BE2C (cell line): Measurements from ENCODE around the gene LYZL6.

Source experiments
- DNase-seq: peaks from one replicate; pipeline ENCODE4 v3.0.0-alpha.2; 2020
- H3K27me3 ChIP-seq: fragments of 250-450 bp; sonication (Bioruptor Pico); 2 replicates; pipeline ENCODE4 v1.5.1; 2020; ENCODE audit warnings: mild to moderate bottlenecking
- H3K36me3 ChIP-seq: fragments of 250-450 bp; sonication (Bioruptor Pico); 2 replicates; pipeline ENCODE4 v1.5.1; 2020; ENCODE audit warnings: mild to moderate bottlenecking
- H3K4me1 ChIP-seq: fragments of 250-450 bp; sonication (Bioruptor Pico); 2 replicates; pipeline ENCODE4 v1.5.1; 2020
- H3K4me3 ChIP-seq: 2 replicates; pipeline ENCODE4 v1.5.1; 2011; ENCODE audit warnings: low read depth, low read length
- H3K9me3 ChIP-seq: fragments of 250-450 bp; sonication (Bioruptor Pico); 2 replicates; pipeline ENCODE4 v1.5.1; 2020
- CTCF ChIP-seq: IDR thresholded peaks from 2 replicates; pipeline ENCODE4 v1.5.1; 2012; ENCODE audit warnings: mild to moderate bottlenecking, low read depth, low read length

LYZL6 gene

GRCh38 chr17:35927714-35928113 is 15.8 kb downstream of the LYZL6 start:
- no peak for TF ChIP-seq CTCF
- Histone ChIP-seq H3K27me3 (no peaks in the 10 kb centered on the region), H3K36me3 (no peaks in the 10 kb centered on the region), H3K4me3 (no peak overlapping the region), H3K9me3 (no peaks in the 10 kb centered on the region), H3K4me1 (peaks cover 3% of the 10 kb centered on the region; the same call in 1 of the 2 replicates)
- DNase-seq: no peak

GRCh38 chr17:35923609-35924114 is 19.9 kb downstream of the LYZL6 start:
- Histone ChIP-seq H3K27me3 (no peaks in the 10 kb centered on the region), H3K36me3 (no peaks in the 10 kb centered on the region), H3K4me1 (no peaks in the 10 kb centered on the region; the same call in 1 of the 2 replicates), H3K9me3 (no peaks in the 10 kb centered on the region), H3K4me3 (no peak overlapping the region)
- no peak for DNase-seq
- no peak for TF ChIP-seq CTCF

- Histone ChIP-seq H3K4me3 (no peak overlapping the region), H3K27me3 (no peaks in the 10 kb centered on the region), H3K36me3 (no peaks in the 10 kb centered on the region), H3K9me3 (no peaks in the 10 kb centered on the region), H3K4me1 (no peaks in the 10 kb centered on the region; the same call in 1 of the 2 replicates)
- no peak for DNase-seq
- no peak for TF ChIP-seq CTCF
These were observed 23.3 kb downstream of the LYZL6 start for GRCh38 chr17:35920229-35920628.

GRCh38 chr17:35918665-35919064 is 24.8 kb downstream of the LYZL6 start:
- Histone ChIP-seq H3K4me3 (no peak overlapping the region), H3K4me1 (no peaks in the 10 kb centered on the region; the same call in 1 of the 2 replicates), H3K27me3 (no peaks in the 10 kb centered on the region), H3K9me3 (no peaks in the 10 kb centered on the region), H3K36me3 (no peaks in the 10 kb centered on the region)
- DNase-seq: no peak
- no peak for TF ChIP-seq CTCF

GRCh38 chr17:35917519-35918213 is 25.8 kb downstream of the LYZL6 start:
- no peak for DNase-seq
- no peak for TF ChIP-seq CTCF
- Histone ChIP-seq H3K4me3 (no peak overlapping the region), H3K27me3 (no peaks in the 10 kb centered on the region), H3K36me3 (no peaks in the 10 kb centered on the region), H3K9me3 (no peaks in the 10 kb centered on the region), H3K4me1 (no peaks in the 10 kb centered on the region; the same call in 1 of the 2 replicates)
